GM13976 (cell line): ENCODE measurements around the gene SLC6A8.

Experiments
- DNase-seq: peaks from one replicate; pipeline ENCODE4 v3.0.0; 2012; ENCODE audit warnings: low spot score
- CTCF ChIP-seq: IDR thresholded peaks from 2 replicates; pipeline ENCODE4 v1.5.1; 2012; ENCODE audit warnings: borderline replicate concordance, mild to moderate bottlenecking; ENCODE audit not compliant: insufficient read depth; ENCODE audit errors: extremely low read depth, missing control alignments, control extremely low read depth
- in situ Hi-C: fragments of 300-500 bp; cut with MboI; formaldehyde crosslinking; loops from one replicate; pipeline ENCODE4 v1.12.0; 2022; ENCODE audit warnings: low sequenced_read_pairs, mixed read lengths, inconsistent platforms; ENCODE audit not compliant: unreplicated experiment

SLC6A8 gene

GRCh38 chrX:153659268-153659667, 28.5 kb upstream of the SLC6A8 start:
- in situ Hi-C loops = loop anchor here (25.0 kb wide), 1 partner anchor 697 kb away; no protein-coding TSS in a partner anchor
- DNase-seq = no peak
- TF ChIP-seq CTCF = no peak

- TF ChIP-seq CTCF = peak; percentile 3
- in situ Hi-C loops = loop anchor here (10.0 to 25.0 kb wide), 2 partner anchors 117 to 700 kb away; no protein-coding TSS in a partner anchor
Measured at GRCh38 chrX:153662266-153662665, 25.5 kb upstream of the SLC6A8 start.

GRCh38 chrX:153665726-153666306, 21.9 kb upstream of the SLC6A8 start:
- in situ Hi-C loops = loop anchor here (10.0 to 25.0 kb wide), 2 partner anchors 121 to 704 kb away; no protein-coding TSS in a partner anchor
- no peak for DNase-seq
- no peak for TF ChIP-seq CTCF

More at GRCh38 chrX:153662266-153662665, 25.5 kb upstream of the SLC6A8 start:
- DNase-seq = peak; percentile 23

- in situ Hi-C loops = loop anchor here (10.0 to 25.0 kb wide), 2 partner anchors 123 to 705 kb away; no protein-coding TSS in a partner anchor
- TF ChIP-seq CTCF = no peak
Measured at GRCh38 chrX:153667281-153667955, 20.3 kb upstream of the SLC6A8 start.

GRCh38 chrX:153667956-153668396, 19.8 kb upstream of the SLC6A8 start:
- in situ Hi-C loops = loop anchor here (10.0 to 25.0 kb wide), 2 partner anchors 123 to 706 kb away; no protein-coding TSS in a partner anchor

More at GRCh38 chrX:153667281-153667955, 20.3 kb upstream of the SLC6A8 start:
- DNase-seq = peak; percentile 12

More at GRCh38 chrX:153667956-153668396, 19.8 kb upstream of the SLC6A8 start:
- DNase-seq = peak; percentile 82
- peak; percentile 75 for TF ChIP-seq CTCF
